Caco-2 (cell line): ENCODE measurements around the gene CRADD. TPM values are rescaled to one million over a fixed set of nuclear protein-coding genes. Genes with fewer than 3 reads are reported as not detected.

Experiments
- BruUV-seq: library from RNA; stranded (reverse); fragments of 400-500 nt; replicated peaks from 2 replicates; lab custom pipeline; 2021; lab: Mats Ljungman, UMichigan
- CTCF ChIA-PET: fragments of 300-600 bp; sonication (Branson Sonifier 250); formaldehyde crosslinking; loops from one replicate; lab custom pipeline; 2022; ENCODE audit warnings: antibody characterized with exemption; lab: Charles Lee
- POLR2A ChIA-PET: fragments of 300-600 bp; sonication (Branson Sonifier 250); formaldehyde crosslinking; loops from one replicate; lab custom pipeline; 2022; ENCODE audit warnings: antibody characterized with exemption; lab: Charles Lee
- DNase-seq, 2 experiments: peaks; one replicate each; pipeline versions ENCODE4 v3.0.0 to v3.0.0-alpha.2; 2020 to 2022
- H3K27me3 ChIP-seq: replicated peaks from 2 replicates; pipeline ENCODE4 v1.6.0; 2011; ENCODE audit warnings: low read length; ENCODE audit not compliant: control insufficient read depth, insufficient read depth
- H3K36me3 ChIP-seq: 2 replicates; pipeline ENCODE4 v1.5.1; 2011; ENCODE audit warnings: low read length; ENCODE audit not compliant: control insufficient read depth, insufficient read depth
- H3K4me1 ChIP-seq: fragments of 250-450 bp; sonication (Bioruptor Pico); 2 replicates; pipeline ENCODE4 v1.5.1; 2020; ENCODE audit warnings: mild to moderate bottlenecking
- H3K4me3 ChIP-seq: 2 replicates; pipeline ENCODE4 v1.5.1; 2011; ENCODE audit warnings: low read depth, mild to moderate bottlenecking, control low read depth, low read length
- H3K9me3 ChIP-seq: fragments of 250-450 bp; sonication (Bioruptor Pico); 2 replicates; pipeline ENCODE4 v1.5.1; 2020; ENCODE audit warnings: mild to moderate bottlenecking, moderate library complexity
- H3K27ac Mint-ChIP-seq: one replicate; pipeline ENCODE4 v1.8.0; 2022; ENCODE audit warnings: mixed read lengths; ENCODE audit not compliant: unreplicated experiment
- H3K27me3 Mint-ChIP-seq: one replicate; pipeline ENCODE4 v1.8.0; 2022; ENCODE audit warnings: mixed read lengths; ENCODE audit not compliant: insufficient read depth, unreplicated experiment
- H3K36me3 Mint-ChIP-seq: one replicate; pipeline ENCODE4 v1.8.0; 2022; ENCODE audit warnings: mild to moderate bottlenecking, mixed read lengths; ENCODE audit not compliant: insufficient read depth, unreplicated experiment
- H3K4me1 Mint-ChIP-seq: one replicate; pipeline ENCODE4 v1.8.0; 2022; ENCODE audit warnings: low read depth, mixed read lengths; ENCODE audit not compliant: unreplicated experiment
- H3K4me3 Mint-ChIP-seq: one replicate; pipeline ENCODE4 v1.8.0; 2022; ENCODE audit warnings: mild to moderate bottlenecking, moderate library complexity, mixed read lengths; ENCODE audit not compliant: unreplicated experiment
- H3K9me3 Mint-ChIP-seq: one replicate; pipeline ENCODE4 v1.8.0; 2022; ENCODE audit warnings: mixed read lengths; ENCODE audit not compliant: unreplicated experiment
- CTCF ChIP-seq, 2 experiments: fragments of 200-600 bp in 1 of 2; IDR thresholded peaks; 1 replicate in 1 of 2; 2 replicates in 1 of 2; pipeline versions ENCODE4 v1.5.1 to v1.8.0; 2011 to 2022; ENCODE audit warnings: antibody characterized with exemption in 1 of 2, control low read depth in 1 of 2, inconsistent platforms in 1 of 2, low read depth in 1 of 2, low read length in 1 of 2, mild to moderate bottlenecking in 1 of 2, moderate library complexity in 1 of 2; ENCODE audit not compliant: insufficient read depth in 1 of 2, severe bottlenecking in 1 of 2, unreplicated experiment in 1 of 2
- intact Hi-C: fragments of 100-400 bp; cut with micrococcal nuclease; formaldehyde crosslinking; loops from one replicate; pipeline ENCODE4 v1.10.0; 2022; ENCODE audit not compliant: unreplicated experiment
- total RNA-seq: library from RNA; stranded (reverse); gene quantifications from 2 replicates; pipeline ENCODE4 v1.2.3, GENCODE V29; 2022

The CRADD gene
- total RNA-seq, 1 experiment from 2014 or later: 29.2 TPM

- peaks cover 17% of the 10 kb centered on the region for H3K4me1 Mint-ChIP-seq
These were observed 112.6 kb downstream of the CRADD start for GRCh38 chr12:93789767-93790166.

GRCh38 chr12:93790472-93791152, 113.4 kb downstream of the CRADD start:
- Histone ChIP-seq H3K36me3 (no peaks in the 10 kb centered on the region), H3K4me3 (no peak overlapping the region), H3K4me1 (peaks cover 15% of the 10 kb centered on the region), H3K9me3 (no peaks in the 10 kb centered on the region), H3K27me3 (no peaks in the 10 kb centered on the region)
- H3K27ac Mint-ChIP-seq: no peak overlapping the region
- CTCF ChIA-PET: no interaction called here
- peaks cover 2% of the 10 kb centered on the region for H3K36me3 Mint-ChIP-seq
- H3K27me3 Mint-ChIP-seq: no peaks in the 10 kb centered on the region
- H3K4me3 Mint-ChIP-seq: no peak overlapping the region
- no peaks in the 10 kb centered on the region for H3K9me3 Mint-ChIP-seq
- POLR2A ChIA-PET: no interaction called here
- peaks cover 11% of the 10 kb centered on the region for H3K4me1 Mint-ChIP-seq
- intact Hi-C loops: no loop called here
- DNase-seq: no peak
- TF ChIP-seq CTCF (IDR thresholded peaks at IDR 0.05; ENCODE audit: insufficient read depth in 1 of 2, low read depth in 1 of 2, low read length in 1 of 2, severe bottlenecking in 1 of 2, unreplicated experiment in 1 of 2): no peak
- no TSS peak for BruUV-seq

More at GRCh38 chr12:93789767-93790166, 112.6 kb downstream of the CRADD start:
- Mint-ChIP-seq H3K27me3 (no peaks in the 10 kb centered on the region), H3K36me3 (peaks cover 7% of the 10 kb centered on the region), H3K4me3 (no peak overlapping the region), H3K9me3 (no peaks in the 10 kb centered on the region), H3K27ac (no peak overlapping the region)
- Histone ChIP-seq H3K4me1 (peaks cover 22% of the 10 kb centered on the region), H3K9me3 (no peaks in the 10 kb centered on the region), H3K27me3 (no peaks in the 10 kb centered on the region), H3K36me3 (no peaks in the 10 kb centered on the region), H3K4me3 (no peak overlapping the region)
- intact Hi-C loops: no loop called here
- no peak for DNase-seq
- ChIA-PET POLR2A (no interaction called here), CTCF (no interaction called here)
- no TSS peak for BruUV-seq
- TF ChIP-seq CTCF (IDR thresholded peaks at IDR 0.05; ENCODE audit: insufficient read depth in 1 of 2, low read depth in 1 of 2, low read length in 1 of 2, severe bottlenecking in 1 of 2, unreplicated experiment in 1 of 2): no peak

GRCh38 chr12:93793007-93793406, 115.8 kb downstream of the CRADD start:
- no peak for TF ChIP-seq CTCF (IDR thresholded peaks at IDR 0.05; ENCODE audit: insufficient read depth in 1 of 2, low read depth in 1 of 2, low read length in 1 of 2, severe bottlenecking in 1 of 2, unreplicated experiment in 1 of 2)
- intact Hi-C loops: no loop called here
- no peaks in the 10 kb centered on the region for H3K9me3 Mint-ChIP-seq
- H3K27me3 Mint-ChIP-seq: no peaks in the 10 kb centered on the region
- BruUV-seq: no TSS peak
- H3K9me3 ChIP-seq: no peaks in the 10 kb centered on the region
- no peaks in the 10 kb centered on the region for H3K36me3 ChIP-seq
- H3K4me3 ChIP-seq: no peak overlapping the region
- no peak overlapping the region for H3K27ac Mint-ChIP-seq
- no peak for DNase-seq
- H3K4me1 ChIP-seq: no peaks in the 10 kb centered on the region
- ChIA-PET CTCF (interaction anchor here (0.6 kb wide), 1 partner anchor 15 kb away, joined by 4 read pairs; no protein-coding TSS in a partner anchor), POLR2A (no interaction called here)
- no peaks in the 10 kb centered on the region for H3K27me3 ChIP-seq
- peaks cover 6% of the 10 kb centered on the region for H3K4me1 Mint-ChIP-seq
- H3K36me3 Mint-ChIP-seq: peaks cover 3% of the 10 kb centered on the region
- H3K4me3 Mint-ChIP-seq: no peak overlapping the region
